SJSA1 (cell line): Measurements from ENCODE around the gene ULK4. TPM values are rescaled to one million over a fixed set of nuclear protein-coding genes. Genes with fewer than 3 reads are reported as not detected.

Experiments
- DNase-seq, 2 experiments: peaks; one replicate each; pipeline ENCODE4 v3.0.0-alpha.2; 2015 to 2020; ENCODE audit warnings: low spot score in 2 of 2, low read depth in 1 of 2
- H3K27ac ChIP-seq: fragments of 250-450 bp; sonication (Bioruptor Pico); 2 replicates; pipeline ENCODE4 v1.5.1; 2020; ENCODE audit warnings: mild to moderate bottlenecking, moderate library complexity
- H3K27me3 ChIP-seq: fragments of 250-450 bp; sonication (Bioruptor Pico); replicated peaks from 2 replicates; pipeline ENCODE4 v1.5.1; 2020; ENCODE audit warnings: mild to moderate bottlenecking, moderate library complexity
- H3K36me3 ChIP-seq: fragments of 250-450 bp; sonication (Bioruptor Pico); 2 replicates; pipeline ENCODE4 v1.5.1; 2020; ENCODE audit warnings: mild to moderate bottlenecking
- H3K4me1 ChIP-seq: fragments of 250-450 bp; sonication (Bioruptor Pico); replicated peaks from 2 replicates; pipeline ENCODE4 v1.6.1; 2021; ENCODE audit warnings: mild to moderate bottlenecking
- H3K4me3 ChIP-seq: fragments of 250-450 bp; sonication (Bioruptor Pico); 2 replicates; pipeline ENCODE4 v1.5.1; 2020; ENCODE audit warnings: mild to moderate bottlenecking
- H3K9me3 ChIP-seq: fragments of 250-450 bp; sonication (Bioruptor Pico); replicated peaks from 2 replicates; pipeline ENCODE4 v1.5.1; 2020; ENCODE audit warnings: mild to moderate bottlenecking
- total RNA-seq: library from RNA; depleted of rRNA; stranded (reverse); fragments of >200 nt; shearing (Covaris generic); gene quantifications from 2 replicates; pipeline ENCODE4 v1.2.3, GENCODE V29; 2014

The ULK4 gene
- total RNA-seq, 1 experiment from 2014 or later, result 10.9 TPM

DNA sequence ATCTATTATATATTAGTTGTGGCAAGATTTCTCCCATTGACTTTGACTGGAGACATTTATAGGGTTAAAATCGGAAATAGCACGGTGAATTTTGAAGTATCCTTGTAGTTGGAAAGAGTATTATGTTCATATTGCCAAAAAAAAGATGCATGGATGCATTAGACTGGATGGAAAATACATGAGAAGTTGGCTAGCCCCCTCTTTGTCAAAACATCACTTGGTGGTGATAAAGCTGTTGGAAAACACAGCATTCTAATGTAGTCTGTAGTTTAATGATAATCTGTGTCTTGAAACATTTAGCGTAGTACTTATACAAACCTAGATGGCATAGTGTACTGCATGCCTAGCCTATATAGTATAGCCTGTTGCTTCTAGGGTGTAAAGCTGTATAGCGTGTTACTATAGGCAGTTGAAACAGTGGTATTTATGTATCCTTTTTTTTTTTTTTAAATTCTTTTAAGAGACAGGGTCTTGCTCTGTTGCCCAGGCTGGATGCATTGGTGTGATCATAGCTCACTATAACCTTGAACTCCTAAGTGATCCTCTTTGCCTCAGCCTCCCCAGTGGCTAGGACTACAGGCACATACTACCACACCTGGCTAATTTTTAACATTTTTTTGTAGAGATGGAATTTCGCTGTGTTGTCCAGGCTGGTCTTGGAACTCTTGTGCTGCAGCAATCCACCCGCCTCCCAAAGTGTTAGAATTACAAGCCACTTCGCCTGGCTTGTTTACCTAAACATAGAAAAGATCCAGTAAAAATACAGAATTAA is 740.8 kb downstream of the ULK4 start:
- Histone ChIP-seq H3K27ac (no peak overlapping the region), H3K4me3 (no peak overlapping the region), H3K36me3 (peaks cover 24% of the 10 kb centered on the region), H3K9me3 (no peaks in the 10 kb centered on the region), H3K27me3 (no peaks in the 10 kb centered on the region), H3K4me1 (peaks cover 21% of the 10 kb centered on the region)
- no peak for DNase-seq

DNA sequence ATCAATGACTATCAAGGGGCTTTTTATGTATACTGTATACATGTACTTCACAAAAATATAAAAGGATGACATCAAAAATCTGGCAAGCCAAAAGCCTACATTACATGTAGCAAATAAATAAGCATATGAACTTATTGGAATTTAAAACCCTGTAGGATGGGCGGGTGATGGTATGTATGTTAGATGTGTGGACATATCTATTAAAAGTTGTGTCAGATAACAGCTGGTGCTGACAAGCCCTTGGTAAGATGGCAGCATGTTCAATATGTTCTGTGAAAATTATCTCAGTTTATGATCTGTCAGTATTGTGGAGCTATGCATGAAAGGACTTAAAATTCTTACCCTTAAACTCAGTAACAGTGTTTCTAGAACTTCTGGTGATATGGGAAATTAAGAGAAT is 742.5 kb downstream of the ULK4 start:
- H3K4me3 ChIP-seq, result no peak overlapping the region
- no peaks in the 10 kb centered on the region for H3K9me3 ChIP-seq
- no peak overlapping the region for H3K27ac ChIP-seq
- peaks cover 21% of the 10 kb centered on the region for H3K4me1 ChIP-seq
- DNase-seq, result no peak
- H3K27me3 ChIP-seq, result no peaks in the 10 kb centered on the region
- H3K36me3 ChIP-seq, result peaks cover 8% of the 10 kb centered on the region

DNA sequence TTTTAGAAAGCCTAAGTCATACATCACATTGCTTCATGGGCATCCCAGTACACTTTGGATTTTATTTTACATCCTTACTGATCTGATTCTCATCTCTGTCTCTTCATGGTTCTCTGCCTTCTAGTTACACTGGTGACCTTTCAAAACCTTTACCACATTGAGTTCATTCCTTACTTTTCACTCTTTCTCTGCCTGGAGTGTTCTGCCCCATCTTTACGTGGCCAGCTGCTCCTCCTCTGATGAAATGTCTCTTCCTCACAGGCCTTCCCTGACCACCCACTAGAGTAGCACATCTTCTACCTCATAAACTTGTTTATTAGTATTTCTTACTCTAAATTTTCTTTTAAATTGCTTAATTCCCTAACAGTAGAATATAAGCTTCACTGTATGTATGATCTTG is 744.9 kb downstream of the ULK4 start:
- no peaks in the 10 kb centered on the region for H3K9me3 ChIP-seq
- H3K4me1 ChIP-seq, result peaks cover 14% of the 10 kb centered on the region
- H3K27ac ChIP-seq, result no peak overlapping the region
- no peak overlapping the region for H3K4me3 ChIP-seq
- H3K27me3 ChIP-seq, result no peaks in the 10 kb centered on the region
- H3K36me3 ChIP-seq, result no peaks in the 10 kb centered on the region
- DNase-seq, result peak in 1 of 2 experiments; percentile 22

- no peak for DNase-seq
- H3K36me3 ChIP-seq, result no peaks in the 10 kb centered on the region
- no peak overlapping the region for H3K27ac ChIP-seq
- peaks cover 14% of the 10 kb centered on the region for H3K4me1 ChIP-seq
- no peak overlapping the region for H3K4me3 ChIP-seq
- no peaks in the 10 kb centered on the region for H3K9me3 ChIP-seq
- no peaks in the 10 kb centered on the region for H3K27me3 ChIP-seq
Measured at GRCh38 chr3:41216422-41216821, 745.5 kb downstream of the ULK4 start.

- Histone ChIP-seq H3K9me3 (no peaks in the 10 kb centered on the region; the same call in 1 of the 2 replicates), H3K27me3 (no peaks in the 10 kb centered on the region), H3K36me3 (peaks cover 15% of the 10 kb centered on the region), H3K4me1 (peaks cover 14% of the 10 kb centered on the region), H3K27ac (no peak overlapping the region), H3K4me3 (no peak overlapping the region)
- DNase-seq, result no peak
Measured at GRCh38 chr3:41213588-41213987, 748.3 kb downstream of the ULK4 start.

DNA sequence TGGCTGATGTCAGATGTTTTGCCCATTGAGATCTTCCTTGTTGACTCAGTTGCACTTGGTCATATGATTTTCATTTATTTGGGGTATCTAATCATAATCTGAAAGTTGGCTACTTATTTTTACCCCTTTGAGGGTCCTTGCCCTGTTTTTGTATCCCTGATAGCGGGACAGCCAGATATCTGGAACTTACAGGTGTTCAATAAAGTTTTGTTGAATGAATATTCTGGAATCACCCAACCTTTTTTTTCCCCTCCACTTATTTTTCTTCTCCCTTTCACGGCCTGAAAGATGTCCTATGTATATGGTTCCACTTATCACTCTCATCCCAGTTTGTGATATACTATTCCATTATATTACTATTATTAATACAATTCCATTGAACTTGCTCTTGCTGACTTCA is 749.8 kb downstream of the ULK4 start:
- H3K27me3 ChIP-seq, result no peaks in the 10 kb centered on the region

GRCh38 chr3:41210966-41211365 is 750.9 kb downstream of the ULK4 start:
- H3K4me1 ChIP-seq, result no peaks in the 10 kb centered on the region
- no peaks in the 10 kb centered on the region; the same call in 1 of the 2 replicates for H3K9me3 ChIP-seq
- H3K27me3 ChIP-seq, result no peaks in the 10 kb centered on the region
- no peak overlapping the region for H3K4me3 ChIP-seq
- H3K36me3 ChIP-seq, result peaks cover 27% of the 10 kb centered on the region
- no peak overlapping the region for H3K27ac ChIP-seq
- DNase-seq, result no peak

More for the DNA sequence above, 749.8 kb downstream of the ULK4 start:
- Histone ChIP-seq H3K9me3 (no peaks in the 10 kb centered on the region; the same call in 1 of the 2 replicates), H3K4me3 (no peak overlapping the region), H3K27ac (no peak overlapping the region), H3K36me3 (peaks cover 22% of the 10 kb centered on the region), H3K4me1 (peaks cover 8% of the 10 kb centered on the region)
- no peak for DNase-seq

DNA sequence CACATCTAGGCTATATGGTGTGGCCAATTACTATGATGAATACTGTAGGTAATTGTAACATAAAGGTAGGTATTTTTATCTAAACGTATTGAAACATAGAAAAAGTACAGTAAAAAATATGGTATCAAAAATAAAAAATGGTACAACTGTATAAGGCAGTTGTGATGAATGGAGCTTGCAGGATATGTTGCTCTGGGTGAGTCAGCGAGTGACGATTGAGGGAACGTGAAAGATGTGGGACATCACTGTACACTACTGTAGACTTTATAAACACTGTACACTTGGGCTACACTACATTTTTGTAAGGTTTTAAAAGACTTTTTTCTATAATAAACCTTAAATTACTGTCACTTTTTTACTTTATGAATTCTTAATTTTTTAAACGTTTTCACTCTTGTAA is 752.3 kb downstream of the ULK4 start:
- H3K36me3 ChIP-seq, result peaks cover 29% of the 10 kb centered on the region
- no peak for DNase-seq
- H3K27ac ChIP-seq, result no peak overlapping the region
- H3K4me1 ChIP-seq, result no peaks in the 10 kb centered on the region
- H3K4me3 ChIP-seq, result no peak overlapping the region
- H3K9me3 ChIP-seq, result no peaks in the 10 kb centered on the region; the same call in 1 of the 2 replicates
- H3K27me3 ChIP-seq, result no peaks in the 10 kb centered on the region

GRCh38 chr3:41208507-41209220 is 753.2 kb downstream of the ULK4 start:
- no peaks in the 10 kb centered on the region; the same call in 1 of the 2 replicates for H3K9me3 ChIP-seq

DNA sequence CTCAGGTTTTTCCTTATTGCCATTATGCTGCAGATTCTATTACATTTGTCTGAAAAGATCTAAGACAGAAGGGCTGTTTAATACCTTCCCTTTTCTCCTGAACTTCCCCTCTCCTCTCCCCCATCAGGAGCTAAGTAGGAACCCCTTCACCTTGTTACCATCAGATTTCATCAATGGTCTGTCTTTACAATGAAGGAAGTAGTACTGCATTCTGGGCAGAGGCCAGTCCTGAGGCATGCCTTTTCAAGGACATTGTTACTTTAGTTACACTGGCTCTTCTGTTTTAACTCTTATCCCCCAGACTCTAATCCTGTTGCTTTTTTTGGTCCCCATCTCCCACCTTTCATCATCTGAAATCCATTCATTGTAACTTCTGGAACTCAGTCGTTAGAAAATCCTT is 754.5 kb downstream of the ULK4 start:
- Histone ChIP-seq H3K9me3 (no peaks in the 10 kb centered on the region; the same call in 1 of the 2 replicates), H3K27ac (no peak overlapping the region), H3K4me3 (no peak overlapping the region), H3K4me1 (peaks cover 5% of the 10 kb centered on the region), H3K36me3 (peaks cover 29% of the 10 kb centered on the region), H3K27me3 (no peaks in the 10 kb centered on the region)
- no peak for DNase-seq

More at GRCh38 chr3:41208507-41209220, 753.2 kb downstream of the ULK4 start:
- no peak overlapping the region for H3K4me3 ChIP-seq
- H3K27ac ChIP-seq, result no peak overlapping the region
- peaks cover 29% of the 10 kb centered on the region for H3K36me3 ChIP-seq
- DNase-seq, result no peak
- H3K27me3 ChIP-seq, result no peaks in the 10 kb centered on the region
- no peaks in the 10 kb centered on the region for H3K4me1 ChIP-seq

DNA sequence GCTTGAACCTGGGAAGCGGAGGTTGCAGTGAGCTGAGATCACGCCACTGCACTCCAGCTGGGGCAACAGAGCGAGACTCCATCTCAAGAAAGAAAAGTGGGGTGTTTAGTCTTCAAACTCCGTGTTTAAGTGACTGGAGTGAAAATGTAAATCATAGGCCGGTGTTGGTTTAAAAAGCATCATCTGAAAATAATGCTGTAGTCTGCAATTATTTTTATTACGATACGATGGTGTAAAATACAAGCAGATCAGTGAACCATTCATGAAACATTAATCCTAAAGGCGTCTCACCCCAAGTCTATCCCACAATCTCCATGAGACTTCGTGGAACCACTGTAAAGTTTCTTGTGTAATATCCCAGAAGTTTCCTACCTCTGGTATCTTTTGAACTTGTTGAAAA is 756.3 kb downstream of the ULK4 start:
- Histone ChIP-seq H3K36me3 (peaks cover 25% of the 10 kb centered on the region), H3K9me3 (no peaks in the 10 kb centered on the region; the same call in 1 of the 2 replicates), H3K27me3 (no peaks in the 10 kb centered on the region), H3K27ac (no peak overlapping the region), H3K4me3 (no peak overlapping the region), H3K4me1 (peaks cover 20% of the 10 kb centered on the region)
- DNase-seq, result no peak

GRCh38 chr3:41204369-41204768 is 757.5 kb downstream of the ULK4 start:
- H3K9me3 ChIP-seq, result no peaks in the 10 kb centered on the region; the same call in 1 of the 2 replicates
- DNase-seq, result no peak
- H3K36me3 ChIP-seq, result peaks cover 25% of the 10 kb centered on the region
- H3K27ac ChIP-seq, result no peak overlapping the region
- H3K4me3 ChIP-seq, result no peak overlapping the region
- no peaks in the 10 kb centered on the region for H3K27me3 ChIP-seq
- H3K4me1 ChIP-seq, result peaks cover 20% of the 10 kb centered on the region

DNA sequence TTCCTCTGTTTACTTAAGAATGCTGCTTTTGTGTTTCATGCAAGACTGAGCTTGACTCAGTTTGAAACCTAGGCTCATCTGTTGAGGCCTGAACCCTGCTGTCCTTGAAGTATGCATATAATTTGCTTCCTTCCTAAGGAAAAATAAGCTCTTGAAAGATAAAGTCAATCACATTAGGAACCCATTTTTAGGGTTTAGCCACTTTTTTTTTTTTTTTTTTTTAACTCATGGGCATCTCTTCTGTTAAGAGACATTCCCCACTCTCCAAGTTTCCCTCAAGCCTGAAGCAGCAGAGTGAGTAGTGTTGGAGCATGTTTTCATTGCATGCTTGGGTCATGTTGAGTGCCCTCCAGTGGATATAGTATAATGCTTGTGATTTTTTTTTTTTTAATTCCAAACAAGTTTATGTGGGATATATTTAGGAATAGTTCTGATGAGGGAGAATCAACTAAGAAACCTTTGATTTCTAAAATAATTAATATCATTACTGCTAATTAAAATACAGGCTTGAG is 759.0 kb downstream of the ULK4 start:
- Histone ChIP-seq H3K27me3 (no peaks in the 10 kb centered on the region), H3K4me1 (peaks cover 27% of the 10 kb centered on the region), H3K9me3 (no peaks in the 10 kb centered on the region), H3K36me3 (peaks cover 22% of the 10 kb centered on the region), H3K4me3 (no peak overlapping the region), H3K27ac (no peak overlapping the region)
- peak; percentile 43 to 51 for DNase-seq
